ENCODE results near the gene HMCES.
"Not testable (repeated sequence)": the region's sequence is repeated elsewhere in the genome, so short reads cannot be mapped to it uniquely, and the experiment has no call there.

Gene HMCES

GRCh38 chr3:129346695-129347457 is 68.2 kb downstream of the HMCES start:
- no peak for DNase-seq (ENCODE audit: low read depth in 2 of 2)

- DNase-seq (ENCODE audit: low read depth in 2 of 2) = no peak
Measured at GRCh38 chr3:129347458-129347845, 68.8 kb downstream of the HMCES start.

- DNase-seq (ENCODE audit: low read depth in 2 of 2) = no peak
Measured at GRCh38 chr3:129348734-129349133, 70.1 kb downstream of the HMCES start.

- not testable (repeated sequence) for DNase-seq (ENCODE audit: low read depth in 2 of 2)
Measured at GRCh38 chr3:129349169-129349568, 70.5 kb downstream of the HMCES start.

- no peak for DNase-seq (ENCODE audit: low read depth in 2 of 2)
Measured at GRCh38 chr3:129349791-129350190, 71.1 kb downstream of the HMCES start.

GRCh38 chr3:129352045-129352444 is 73.4 kb downstream of the HMCES start:
- no peak for DNase-seq (ENCODE audit: low read depth in 2 of 2)

GRCh38 chr3:129352650-129353588 is 74.2 kb downstream of the HMCES start:
- DNase-seq (ENCODE audit: low read depth in 2 of 2) = no peak

GRCh38 chr3:129353589-129353941 is 74.9 kb downstream of the HMCES start:
- DNase-seq (ENCODE audit: low read depth in 2 of 2) = no peak

Measured in activated CD4-positive, alpha-beta T cell treated with anti-CD3 and anti-CD28 coated beads for 24 hours (primary cell).